Measurements from ENCODE around the gene MC3R. TPM values are rescaled to one million over a fixed set of nuclear protein-coding genes. Genes with fewer than 3 reads are reported as not detected.

MC3R gene
- total RNA-seq, 6 donors from 2014 or later: not detected

DNA sequence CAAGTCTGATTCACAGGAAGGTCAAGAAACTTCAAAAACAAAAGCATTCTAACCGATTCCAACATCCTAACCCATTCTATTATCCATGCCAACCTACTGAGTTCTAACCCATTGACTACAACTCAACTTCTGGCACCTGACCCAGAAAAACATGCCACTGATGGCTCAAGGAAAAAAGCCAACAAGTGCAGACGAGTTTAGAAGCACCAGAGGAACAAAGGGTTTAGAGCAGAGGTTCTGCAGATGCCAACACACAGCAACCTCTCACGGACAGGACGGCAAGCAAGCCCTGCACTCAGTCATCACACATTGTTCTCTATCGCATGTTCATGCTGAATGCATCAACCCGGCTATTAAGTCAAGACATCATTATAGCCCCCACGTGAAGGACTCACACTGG lies 25.2 kb upstream of the MC3R start:
- Histone ChIP-seq H3K4me3 (no peak overlapping the region), H3K9me3 (peaks cover 0 to 2% (median 0%) of the 10 kb centered on the region in 4 donors), H3K27ac (no peak overlapping the region), H3K27me3 (no peaks in the 10 kb centered on the region), H3K36me3 (no peaks in the 10 kb centered on the region), H3K4me1 (no peaks in the 10 kb centered on the region)
- no peak for DNase-seq
- TF ChIP-seq EP300 (IDR thresholded peaks at IDR 0.05) (no peak), POLR2AphosphoS5 (IDR thresholded peaks at IDR 0.05) (no peak), CTCF (IDR thresholded peaks at IDR 0.05) (no peak), POLR2A (IDR thresholded peaks at IDR 0.05) (no peak)
- 71 to 75% methylated on average over 7 of the region's 7 CpGs for WGBS, 2 donors
- ATAC-seq (ENCODE audit: low FRiP score in 2 of 2): no peak

DNA sequence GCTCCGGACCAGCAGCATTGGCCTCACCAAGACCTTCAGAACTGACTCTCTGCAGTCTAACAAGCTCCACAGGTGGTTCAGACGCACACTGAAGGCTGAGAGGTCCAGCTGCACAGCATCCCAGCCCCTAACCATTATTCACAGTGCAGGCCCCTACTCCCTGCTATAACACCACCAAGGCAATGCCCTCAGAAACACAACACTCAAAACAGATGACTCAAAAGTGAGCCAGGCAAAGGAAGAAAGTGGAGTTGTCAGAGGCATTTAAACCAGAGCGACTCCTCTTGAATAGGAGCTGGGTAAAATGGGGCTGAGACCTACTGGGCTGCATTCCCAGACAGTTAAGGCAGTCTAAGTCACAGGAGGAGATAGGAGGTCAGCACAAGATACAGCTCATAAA lies 20.5 kb upstream of the MC3R start:
- H3K9me3 ChIP-seq: no peaks in the 10 kb centered on the region
- H3K4me1 ChIP-seq: no peaks in the 10 kb centered on the region
- H3K27me3 ChIP-seq: no peaks in the 10 kb centered on the region
- no peak for DNase-seq
- no peak overlapping the region for H3K4me3 ChIP-seq
- no peaks in the 10 kb centered on the region for H3K36me3 ChIP-seq
- 76 to 93% methylated on average over 3 of the region's 3 CpGs for WGBS, 2 donors
- ATAC-seq (ENCODE audit: low FRiP score in 2 of 2): no peak
- H3K27ac ChIP-seq: no peak overlapping the region
- TF ChIP-seq EP300 (IDR thresholded peaks at IDR 0.05) (no peak), CTCF (IDR thresholded peaks at IDR 0.05) (no peak), POLR2A (IDR thresholded peaks at IDR 0.05) (no peak), POLR2AphosphoS5 (IDR thresholded peaks at IDR 0.05) (no peak)

GRCh38 chr20:56229812-56230211 lies 18.7 kb upstream of the MC3R start:
- no peaks in the 10 kb centered on the region for H3K27me3 ChIP-seq
- no peaks in the 10 kb centered on the region for H3K36me3 ChIP-seq
- TF ChIP-seq POLR2AphosphoS5 (IDR thresholded peaks at IDR 0.05) (no peak), POLR2A (IDR thresholded peaks at IDR 0.05) (no peak), EP300 (IDR thresholded peaks at IDR 0.05) (no peak), CTCF (IDR thresholded peaks at IDR 0.05) (no peak)
- no peak overlapping the region for H3K27ac ChIP-seq
- H3K9me3 ChIP-seq: peaks cover 0 to 4% (median 0%) of the 10 kb centered on the region in 4 donors
- ATAC-seq (ENCODE audit: low FRiP score in 2 of 2) (no peak), DNase-seq (no peak)
- no peaks in the 10 kb centered on the region for H3K4me1 ChIP-seq
- H3K4me3 ChIP-seq: no peak overlapping the region

- WGBS, 2 donors: 85 to 93% methylated on average over 3 of the region's 3 CpGs
Observed at GRCh38 chr20:56234110-56234509, 14.4 kb upstream of the MC3R start.

More at GRCh38 chr20:56234110-56234509, 14.4 kb upstream of the MC3R start:
- Histone ChIP-seq H3K9me3 (peaks cover 0 to 4% (median 2%) of the 10 kb centered on the region in 4 donors), H3K4me3 (no peak overlapping the region), H3K27ac (no peak overlapping the region), H3K27me3 (no peaks in the 10 kb centered on the region), H3K4me1 (no peaks in the 10 kb centered on the region), H3K36me3 (no peaks in the 10 kb centered on the region)
- no peak for TF ChIP-seq CTCF (IDR thresholded peaks at IDR 0.05)
- TF ChIP-seq POLR2AphosphoS5 (IDR thresholded peaks at IDR 0.05): no peak
- TF ChIP-seq POLR2A (IDR thresholded peaks at IDR 0.05): no peak
- no peak for TF ChIP-seq EP300 (IDR thresholded peaks at IDR 0.05)
- no peak for DNase-seq
- no peak for ATAC-seq (ENCODE audit: low FRiP score in 2 of 2)

Measured in upper lobe of left lung (tissue), 6 donors.